ENCODE data around the gene SF1.
"Not testable (repeated sequence)": the region's sequence is repeated elsewhere in the genome, so short reads cannot be mapped to it uniquely, and the experiment has no call there.

SF1 gene, protein sequence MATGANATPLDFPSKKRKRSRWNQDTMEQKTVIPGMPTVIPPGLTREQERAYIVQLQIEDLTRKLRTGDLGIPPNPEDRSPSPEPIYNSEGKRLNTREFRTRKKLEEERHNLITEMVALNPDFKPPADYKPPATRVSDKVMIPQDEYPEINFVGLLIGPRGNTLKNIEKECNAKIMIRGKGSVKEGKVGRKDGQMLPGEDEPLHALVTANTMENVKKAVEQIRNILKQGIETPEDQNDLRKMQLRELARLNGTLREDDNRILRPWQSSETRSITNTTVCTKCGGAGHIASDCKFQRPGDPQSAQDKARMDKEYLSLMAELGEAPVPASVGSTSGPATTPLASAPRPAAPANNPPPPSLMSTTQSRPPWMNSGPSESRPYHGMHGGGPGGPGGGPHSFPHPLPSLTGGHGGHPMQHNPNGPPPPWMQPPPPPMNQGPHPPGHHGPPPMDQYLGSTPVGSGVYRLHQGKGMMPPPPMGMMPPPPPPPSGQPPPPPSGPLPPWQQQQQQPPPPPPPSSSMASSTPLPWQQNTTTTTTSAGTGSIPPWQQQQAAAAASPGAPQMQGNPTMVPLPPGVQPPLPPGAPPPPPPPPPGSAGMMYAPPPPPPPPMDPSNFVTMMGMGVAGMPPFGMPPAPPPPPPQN

DNA sequence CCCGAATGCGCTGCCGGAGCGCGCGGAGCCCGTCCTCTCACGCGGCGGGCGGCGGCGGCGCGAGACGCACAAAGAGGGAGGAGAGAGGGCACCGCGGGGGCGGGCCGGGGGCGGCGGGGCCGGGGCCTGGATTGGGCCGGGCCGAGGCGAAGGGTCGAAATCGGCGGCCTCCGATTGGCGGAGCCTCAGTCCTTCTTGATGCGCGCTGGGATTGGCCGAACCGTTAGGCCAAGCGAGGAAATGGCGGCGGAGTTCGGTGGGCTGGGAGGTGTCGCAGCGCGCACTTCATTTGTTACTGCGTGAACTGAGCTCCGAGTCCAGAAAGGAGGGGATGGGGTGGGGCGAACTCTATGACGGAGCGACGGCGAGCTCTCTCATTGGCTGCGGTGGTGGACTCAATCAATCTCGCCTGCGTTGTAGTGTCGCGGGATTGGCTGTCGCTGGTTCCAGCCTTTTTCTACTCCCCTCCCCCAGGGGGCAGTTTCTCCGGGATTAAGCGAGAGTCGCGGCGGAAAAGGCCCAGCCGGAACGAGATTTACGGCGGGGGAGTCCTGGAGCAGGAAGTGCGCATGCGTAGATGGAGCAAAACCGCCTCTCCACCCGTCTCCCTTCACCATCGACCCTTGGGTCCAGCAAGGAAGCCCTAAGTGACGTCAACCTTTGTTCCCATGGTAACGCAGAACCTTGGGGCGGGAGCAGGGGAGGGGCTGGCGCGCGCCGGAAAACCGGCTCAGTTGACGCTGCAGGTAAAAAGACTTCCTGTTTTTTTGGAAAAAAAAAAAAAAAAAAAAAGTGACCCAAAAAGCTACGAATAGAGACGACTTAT, at the start of gene SF1:
TSS of gene SF1 (minus strand) at position 70 of the 826 bp plus-strand sequence. CDS start 150 bp downstream, outside the sequence.
- DNase-seq: peak; percentile 99 to 100 (median 100)

DNA sequence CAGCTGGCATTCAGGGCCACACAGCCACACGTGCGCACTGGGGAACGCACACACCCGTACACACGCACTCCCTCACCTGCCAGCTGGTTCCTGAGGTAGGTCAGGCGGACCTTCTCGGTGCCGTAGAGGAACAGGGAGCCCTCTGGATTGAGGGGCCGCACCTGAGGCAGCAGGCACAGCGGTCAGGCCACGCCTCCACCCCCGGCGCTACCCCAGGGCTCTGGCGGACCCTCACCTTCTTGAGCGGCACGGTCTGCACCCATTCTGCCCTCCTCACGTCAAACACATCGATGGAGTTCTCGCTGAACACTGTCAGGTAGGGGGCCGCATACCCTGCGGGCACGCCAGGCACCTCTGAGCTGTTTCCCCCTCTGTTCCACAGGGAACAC, 49.1 kb upstream of the SF1 start:
- no peak for DNase-seq

GRCh38 chr11:64826578-64827450, 48.5 kb upstream of the SF1 start:
- DNase-seq: no peak

DNA sequence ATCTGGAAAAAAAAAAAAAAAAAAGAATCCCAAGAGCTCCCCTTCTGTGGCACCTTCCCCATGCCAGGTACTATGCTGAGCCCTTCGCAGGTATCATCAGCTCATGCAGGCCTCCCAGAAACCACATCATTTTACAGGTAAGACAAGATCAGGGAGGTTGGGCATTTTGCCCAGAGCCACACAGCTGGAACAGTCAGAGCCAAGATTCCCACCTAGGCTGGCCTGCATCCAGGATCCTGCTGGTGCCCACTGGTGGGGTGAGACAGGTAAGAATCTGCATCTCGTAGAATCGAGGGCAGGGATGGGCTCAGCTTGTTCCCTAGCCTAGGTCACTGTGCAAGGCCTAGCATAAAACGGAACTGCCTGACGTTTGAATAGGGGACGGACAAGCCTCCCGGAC, 47.7 kb upstream of the SF1 start:
- DNase-seq: no peak

DNA sequence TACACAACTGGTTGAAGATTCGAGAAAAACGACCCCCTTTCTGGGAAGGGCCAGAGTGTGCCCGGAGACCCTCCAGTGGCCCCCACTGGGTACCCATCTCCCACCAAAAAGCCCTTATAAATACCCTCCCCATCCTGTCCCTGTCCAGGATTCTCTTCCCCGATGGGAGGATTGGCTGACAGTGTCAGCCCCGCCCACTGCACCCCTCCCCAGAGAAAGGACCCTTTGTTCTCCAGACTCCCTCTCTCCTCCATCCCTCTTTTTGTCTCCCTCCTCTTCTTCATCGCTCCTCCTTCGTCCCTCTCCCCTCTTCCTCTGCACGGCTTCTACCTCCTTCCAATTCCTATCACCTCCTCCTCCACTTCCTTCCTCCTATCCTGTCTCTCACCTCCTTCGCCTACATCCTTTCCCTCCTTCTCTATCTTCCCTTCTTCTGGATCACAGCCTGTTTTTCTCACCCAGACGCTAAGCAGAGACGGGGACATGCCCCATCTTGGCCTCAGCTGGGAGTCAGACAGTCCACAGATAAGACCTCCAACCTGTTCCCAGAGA, 45.3 kb upstream of the SF1 start:
- no peak for DNase-seq

DNA sequence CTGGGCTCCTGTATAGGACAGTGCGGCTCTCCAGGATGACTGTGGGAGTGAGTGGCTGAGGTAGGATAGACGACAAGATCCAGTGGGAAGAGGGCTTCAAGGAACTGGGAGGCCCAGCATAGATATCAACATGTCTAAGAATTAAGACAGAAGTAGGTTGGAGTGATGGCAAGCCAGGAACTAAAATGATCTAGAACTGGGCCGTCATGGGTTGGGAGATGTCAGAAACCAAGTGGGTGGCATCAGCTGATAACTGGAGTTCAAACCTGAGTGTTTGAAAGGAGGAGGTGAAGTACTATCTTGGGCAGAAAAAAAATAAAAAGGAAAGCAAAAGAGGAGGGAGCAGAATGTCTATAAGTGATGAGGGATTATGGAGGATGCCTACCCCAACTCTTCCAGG, 39.1 kb upstream of the SF1 start:
- DNase-seq: no peak

- not testable (repeated sequence) for DNase-seq
These were observed 37.1 kb upstream of the SF1 start for GRCh38 chr11:64815433-64815832.

- no peak for DNase-seq
These were observed 36.4 kb upstream of the SF1 start for GRCh38 chr11:64814712-64815187.

- DNase-seq: no peak
These were observed 35.5 kb upstream of the SF1 start for GRCh38 chr11:64813826-64814225.

- DNase-seq: no peak
These were observed 32.5 kb upstream of the SF1 start for GRCh38 chr11:64810891-64811272.

- DNase-seq: peak; percentile 93 to 95 (median 93)
These were observed 32.0 kb upstream of the SF1 start, which contains the start of gene MEN1 for GRCh38 chr11:64810271-64810890. TSS of gene MEN1 (minus strand) at chr11:64810551. CDS start at chr11:64810109, 442 bp downstream.

DNA sequence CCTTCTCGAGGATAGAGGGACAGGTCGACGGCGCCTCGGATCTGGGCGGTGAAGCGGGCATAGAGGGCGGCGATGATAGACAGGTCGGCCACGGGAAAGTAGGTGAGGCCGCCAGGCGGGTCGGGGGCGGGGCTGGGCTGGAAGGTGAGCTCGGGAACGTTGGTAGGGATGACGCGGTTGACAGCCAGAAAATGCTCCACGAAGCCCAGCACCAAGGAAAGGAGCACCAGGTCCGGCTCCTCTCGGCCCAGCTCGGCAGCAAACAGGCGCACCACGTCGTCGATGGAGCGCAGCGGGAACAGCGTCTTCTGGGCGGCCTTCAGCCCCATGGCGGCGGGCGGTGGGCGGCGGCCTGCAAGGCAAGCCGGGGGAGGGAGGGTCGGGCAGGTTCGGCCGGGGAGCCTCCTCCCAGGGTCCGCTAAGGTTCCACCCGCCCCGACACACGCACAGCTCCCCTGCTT, 31.5 kb upstream of the SF1 start:
- DNase-seq: peak in 2 of 3 donors; percentile 20 to 48

GRCh38 chr11:64805481-64805880, 27.1 kb upstream of the SF1 start:
- no peak for DNase-seq

GRCh38 chr11:64804346-64805210, 26.2 kb upstream of the SF1 start:
- peak in 1 of 3 donors; percentile 11 for DNase-seq

DNA sequence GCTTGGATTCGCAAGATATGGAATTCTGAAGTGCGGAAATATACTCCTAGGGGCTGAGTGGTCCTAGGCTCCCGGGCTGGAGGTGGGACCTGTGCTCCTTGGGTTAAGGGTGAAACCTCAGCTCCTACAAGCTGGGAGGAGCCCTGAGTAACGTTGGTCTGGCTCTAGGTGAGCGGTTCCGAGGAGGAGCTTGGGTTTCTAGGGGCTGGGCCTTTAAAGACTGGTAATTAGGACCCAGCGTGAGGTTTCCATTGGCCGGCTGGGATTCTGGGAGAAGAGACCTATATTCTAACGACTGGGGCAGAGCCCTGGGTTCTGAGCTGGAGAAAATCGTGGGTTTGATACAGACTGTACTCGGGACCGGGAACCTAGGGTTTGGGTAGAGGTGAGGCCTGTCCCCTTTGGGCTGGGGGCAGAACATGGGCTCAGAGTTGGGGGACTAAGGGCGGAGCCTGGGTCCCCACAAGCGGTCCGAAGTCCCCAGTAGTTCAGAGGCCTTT, 25.6 kb upstream of the SF1 start:
- DNase-seq: no peak

DNA sequence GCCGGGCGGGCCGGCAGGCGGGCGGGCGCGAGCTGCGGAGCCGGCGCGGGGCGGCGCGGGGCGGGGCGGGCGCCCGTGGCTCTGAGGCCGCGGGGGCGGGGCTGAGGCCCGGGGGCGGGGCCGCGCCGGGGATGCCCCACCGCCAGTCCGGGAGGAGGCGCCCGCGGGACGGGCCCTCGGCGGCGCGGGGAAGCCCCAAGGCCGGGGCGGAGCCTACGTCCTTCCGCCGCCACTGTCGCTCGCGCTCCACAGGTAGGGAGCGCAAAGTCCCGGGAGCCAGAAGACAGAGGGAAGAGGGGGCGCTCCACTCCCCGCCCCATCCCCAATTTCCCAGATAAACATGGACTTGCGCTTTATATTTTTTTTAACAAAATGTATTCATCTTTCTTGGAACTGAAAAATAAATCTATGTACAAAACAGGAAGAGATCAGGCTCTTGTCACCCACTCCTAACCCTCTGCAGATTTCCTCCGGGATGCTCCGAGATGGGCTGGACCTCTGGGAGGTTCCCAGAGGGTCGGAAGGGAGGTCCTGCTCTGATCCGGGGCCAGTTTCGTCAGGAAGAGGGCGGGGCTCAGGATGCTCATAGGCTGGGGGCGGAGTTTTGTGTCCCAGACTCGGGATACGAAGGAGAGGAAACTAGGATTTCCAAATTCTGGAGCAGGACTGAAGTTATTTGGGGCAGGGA, 25.0 kb upstream of the SF1 start, which contains the start of gene MAP4K2:
TSS of gene MAP4K2 (minus strand) at position 57 of the 688 bp plus-strand sequence. CDS start 65 bp downstream, outside the sequence.
- peak; percentile 87 to 98 (median 95) for DNase-seq

DNA sequence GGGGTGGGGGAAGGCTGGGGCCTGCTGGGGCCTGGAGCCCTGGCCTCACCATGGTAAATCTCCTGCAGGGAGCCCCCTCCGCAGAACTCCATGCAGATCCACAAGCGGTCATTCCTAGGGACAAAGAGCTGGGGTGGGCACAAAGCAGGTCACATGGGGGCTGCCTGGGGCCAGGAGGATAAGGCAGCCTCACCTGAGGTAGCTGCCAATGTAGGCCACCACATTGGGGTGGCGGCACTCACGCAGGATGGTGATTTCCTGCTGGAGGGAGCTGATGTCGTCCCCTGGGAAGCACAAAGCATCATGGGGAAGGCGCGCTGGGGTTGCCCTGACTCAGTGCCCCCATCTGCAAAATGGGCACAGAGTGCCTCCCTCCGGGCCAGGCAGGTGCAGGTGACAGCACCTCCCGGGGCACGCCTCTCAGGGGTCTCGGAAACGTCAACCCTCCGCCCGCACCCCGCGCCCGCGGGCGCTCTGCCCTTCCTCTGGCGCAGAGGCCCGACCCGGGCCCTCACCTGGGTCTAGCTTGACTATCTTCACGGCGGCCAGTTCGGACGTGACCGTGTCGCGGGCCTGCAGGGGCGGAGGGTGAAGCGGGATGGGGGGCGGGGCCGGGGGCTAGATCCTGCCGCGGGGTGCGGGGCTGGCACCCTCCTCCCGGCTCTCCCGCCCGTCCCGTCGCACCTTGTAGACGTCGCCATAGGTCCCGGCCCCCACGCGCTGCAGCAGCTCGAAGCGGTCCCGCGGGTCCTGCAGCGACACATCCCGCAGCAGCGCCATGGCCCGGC, 24.2 kb upstream of the SF1 start:
- no peak for DNase-seq
